Epithelial cell of esophagus (primary cell): ENCODE measurements around the gene SLC35B3.

ENCODE experiments used
- DNase-seq: peaks from one replicate; pipeline ENCODE4 v3.0.0; 2010; ENCODE audit warnings: low read depth
- H3K4me3 ChIP-seq: 2 replicates; pipeline ENCODE4 v1.5.1; 2011; ENCODE audit warnings: mild to moderate bottlenecking, low read length, control low read depth
- TF ChIP-seq, protein P1 (sequence below): IDR thresholded peaks from 2 replicates; pipeline ENCODE4 v1.5.1; 2011; ENCODE audit warnings: low read depth, mild to moderate bottlenecking, low read length, control low read depth, inconsistent platforms; ENCODE audit not compliant: insufficient read depth; ENCODE audit errors: missing control alignments

SLC35B3 gene

DNA sequence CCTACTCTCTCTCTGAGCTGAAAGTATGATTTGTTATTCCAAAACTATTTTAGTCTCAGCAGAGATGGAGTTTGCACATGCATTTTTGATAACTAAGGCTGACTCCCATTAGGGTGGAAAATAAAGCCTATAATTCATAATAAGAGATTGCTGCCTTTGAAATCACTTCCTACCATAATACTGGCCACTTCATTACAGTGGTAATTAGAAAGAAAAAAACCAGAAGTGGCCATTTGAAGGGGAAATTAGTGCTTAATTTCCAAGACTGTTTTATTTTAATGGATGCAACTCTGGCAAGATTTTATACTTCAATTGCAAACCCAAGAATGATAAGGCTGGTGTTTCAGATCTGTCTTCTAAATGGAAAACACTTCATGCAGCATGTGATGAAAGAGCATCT lies 43.4 kb downstream of the SLC35B3 start:
- no peak for DNase-seq
- TF ChIP-seq, protein P1, sequence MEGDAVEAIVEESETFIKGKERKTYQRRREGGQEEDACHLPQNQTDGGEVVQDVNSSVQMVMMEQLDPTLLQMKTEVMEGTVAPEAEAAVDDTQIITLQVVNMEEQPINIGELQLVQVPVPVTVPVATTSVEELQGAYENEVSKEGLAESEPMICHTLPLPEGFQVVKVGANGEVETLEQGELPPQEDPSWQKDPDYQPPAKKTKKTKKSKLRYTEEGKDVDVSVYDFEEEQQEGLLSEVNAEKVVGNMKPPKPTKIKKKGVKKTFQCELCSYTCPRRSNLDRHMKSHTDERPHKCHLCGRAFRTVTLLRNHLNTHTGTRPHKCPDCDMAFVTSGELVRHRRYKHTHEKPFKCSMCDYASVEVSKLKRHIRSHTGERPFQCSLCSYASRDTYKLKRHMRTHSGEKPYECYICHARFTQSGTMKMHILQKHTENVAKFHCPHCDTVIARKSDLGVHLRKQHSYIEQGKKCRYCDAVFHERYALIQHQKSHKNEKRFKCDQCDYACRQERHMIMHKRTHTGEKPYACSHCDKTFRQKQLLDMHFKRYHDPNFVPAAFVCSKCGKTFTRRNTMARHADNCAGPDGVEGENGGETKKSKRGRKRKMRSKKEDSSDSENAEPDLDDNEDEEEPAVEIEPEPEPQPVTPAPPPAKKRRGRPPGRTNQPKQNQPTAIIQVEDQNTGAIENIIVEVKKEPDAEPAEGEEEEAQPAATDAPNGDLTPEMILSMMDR = no peak

GRCh38 chr6:8389036-8389818 lies 46.1 kb downstream of the SLC35B3 start:
- DNase-seq = no peak
- TF ChIP-seq, protein P1 = no peak
- no peak overlapping the region for H3K4me3 ChIP-seq

More for the DNA sequence above, 43.4 kb downstream of the SLC35B3 start:
- no peak overlapping the region for H3K4me3 ChIP-seq

DNA sequence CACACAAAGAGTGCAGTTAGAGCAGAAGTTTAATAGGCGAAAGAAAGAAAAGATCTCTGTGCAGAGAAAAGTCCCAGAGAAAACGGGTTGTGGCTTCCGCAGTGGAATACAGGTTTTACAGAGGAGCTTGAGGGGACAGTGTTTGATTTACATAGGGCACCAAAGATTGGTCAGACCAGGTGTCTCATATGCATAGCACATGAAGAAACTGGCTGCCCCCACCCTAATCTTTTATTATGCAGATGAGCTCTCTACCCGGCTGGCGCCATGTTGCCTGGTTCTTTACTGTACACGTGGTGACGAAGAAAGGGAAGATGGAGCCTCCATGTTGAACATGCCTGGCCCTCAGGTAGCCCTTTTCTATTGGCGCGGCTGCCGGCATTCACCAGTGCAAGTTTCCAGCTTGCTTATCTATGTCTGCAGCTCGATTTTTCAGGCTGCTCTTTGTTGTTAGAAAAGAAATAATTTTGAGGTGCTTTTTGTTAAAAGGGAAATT lies 47.4 kb downstream of the SLC35B3 start:
- TF ChIP-seq, protein P1 = no peak
- DNase-seq = no peak
- no peak overlapping the region for H3K4me3 ChIP-seq

DNA sequence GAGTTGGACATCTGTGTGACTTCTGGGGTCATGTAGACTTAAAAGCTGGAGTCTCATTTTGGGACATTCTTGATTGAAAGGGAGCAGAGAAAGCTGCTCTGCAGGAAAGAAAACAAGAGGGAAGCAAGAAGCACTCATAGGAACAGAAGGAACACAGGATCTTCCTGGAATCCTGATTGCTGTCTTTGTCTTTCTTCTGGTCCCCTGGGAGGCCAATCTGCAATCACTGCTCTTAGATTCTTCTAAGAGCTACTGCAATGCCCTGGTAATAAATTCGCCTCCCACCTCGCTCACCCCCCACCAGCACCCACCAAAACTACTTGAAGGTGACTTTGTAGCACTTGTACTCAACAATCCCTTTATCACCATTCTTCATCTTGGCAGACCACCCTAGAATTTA lies 51.8 kb downstream of the SLC35B3 start:
- no peak overlapping the region for H3K4me3 ChIP-seq
- no peak for DNase-seq
- TF ChIP-seq, protein P1 = no peak

DNA sequence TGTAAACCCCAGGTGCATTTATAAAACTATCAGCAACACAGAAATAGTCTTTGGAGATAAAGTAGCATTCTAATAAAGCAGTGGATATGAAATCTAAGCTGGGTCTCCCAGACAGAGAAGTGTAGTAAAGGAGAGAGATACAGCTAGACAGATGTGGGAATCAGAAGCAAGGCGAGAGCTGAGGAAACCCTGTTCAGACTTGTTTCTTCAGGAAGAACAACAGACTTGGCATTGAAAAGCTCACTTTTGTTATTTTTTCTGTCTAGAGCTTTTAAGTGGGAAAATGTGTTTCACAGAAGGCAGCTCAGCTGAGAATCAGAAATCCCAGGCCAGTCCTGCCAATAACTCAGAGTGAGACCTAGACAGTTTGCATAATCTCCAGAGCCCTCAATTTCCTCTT lies 52.9 kb downstream of the SLC35B3 start:
- peak; percentile 54 for DNase-seq
- no peak overlapping the region for H3K4me3 ChIP-seq
- TF ChIP-seq, protein P1 = no peak

DNA sequence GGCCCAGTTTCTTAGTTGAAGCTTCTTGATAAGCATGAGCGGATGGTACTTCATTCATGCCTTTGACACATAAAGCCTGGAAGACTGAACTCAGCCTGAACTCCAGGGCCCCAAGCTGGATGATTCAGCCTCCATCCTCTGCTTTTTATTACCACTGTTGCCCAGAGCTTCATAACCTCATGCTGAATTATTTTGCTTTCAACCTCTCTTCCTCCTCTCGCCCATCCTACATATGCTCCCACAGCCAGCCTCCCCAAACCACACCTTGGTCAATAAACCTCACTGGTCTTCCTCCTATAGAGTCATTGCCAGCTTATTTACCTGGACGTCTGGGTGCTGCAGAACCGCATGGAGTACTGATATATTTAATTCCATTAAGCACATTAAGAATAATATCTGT lies 59.4 kb downstream of the SLC35B3 start:
- TF ChIP-seq, protein P1 = no peak
- peak; percentile 9 for DNase-seq

More for the DNA sequence above, 59.4 kb downstream of the SLC35B3 start:
- no peak overlapping the region for H3K4me3 ChIP-seq
